ENCODE data around the gene ATP13A3.
A peak's percentile ranks its signal among the peaks of the same experiment; 100 is the strongest.

The ATP13A3 gene

GRCh38 chr3:194390835-194391234, 96.0 kb downstream of the ATP13A3 start:
- no peak for DNase-seq

GRCh38 chr3:194389269-194389668, 97.5 kb downstream of the ATP13A3 start:
- DNase-seq: no peak

- DNase-seq: no peak
Measured at GRCh38 chr3:194387926-194388418, 98.8 kb downstream of the ATP13A3 start.

GRCh38 chr3:194387276-194387675, 99.5 kb downstream of the ATP13A3 start:
- DNase-seq: no peak

- peak; percentile 64 for DNase-seq
Measured at GRCh38 chr3:194386648-194387047, 100.2 kb downstream of the ATP13A3 start.

GRCh38 chr3:194386066-194386465, 100.7 kb downstream of the ATP13A3 start:
- DNase-seq: no peak

GRCh38 chr3:194384569-194385001, 102.2 kb downstream of the ATP13A3 start:
- no peak for DNase-seq

- DNase-seq: no peak
Measured at GRCh38 chr3:194384156-194384555, 102.6 kb downstream of the ATP13A3 start.

- no peak for DNase-seq
Measured at GRCh38 chr3:194383276-194383940, 103.4 kb downstream of the ATP13A3 start.

- no peak for DNase-seq
Measured at GRCh38 chr3:194382892-194383223, 103.9 kb downstream of the ATP13A3 start.

GRCh38 chr3:194382196-194382891, 104.5 kb downstream of the ATP13A3 start:
- DNase-seq: no peak

GRCh38 chr3:194381460-194381875, 105.3 kb downstream of the ATP13A3 start:
- DNase-seq: no peak

GRCh38 chr3:194380326-194380725, 106.5 kb downstream of the ATP13A3 start:
- DNase-seq: no peak

GRCh38 chr3:194379651-194380050, 107.2 kb downstream of the ATP13A3 start:
- DNase-seq: no peak

GRCh38 chr3:194379231-194379630, 107.6 kb downstream of the ATP13A3 start:
- DNase-seq: no peak

- DNase-seq: no peak
Measured at GRCh38 chr3:194377708-194378107, 109.1 kb downstream of the ATP13A3 start.

GRCh38 chr3:194376241-194376560, 110.6 kb downstream of the ATP13A3 start:
- DNase-seq: no peak

GRCh38 chr3:194375473-194376240, 111.1 kb downstream of the ATP13A3 start:
- peak; percentile 60 for DNase-seq

- no peak for DNase-seq
Measured at GRCh38 chr3:194374935-194375334, 111.9 kb downstream of the ATP13A3 start.

- DNase-seq: no peak
Measured at GRCh38 chr3:194373899-194374298, 112.9 kb downstream of the ATP13A3 start.

GRCh38 chr3:194373028-194373427, 113.8 kb downstream of the ATP13A3 start:
- DNase-seq: no peak

GRCh38 chr3:194370753-194371152, 116.0 kb downstream of the ATP13A3 start:
- no peak for DNase-seq

- DNase-seq: no peak
Measured at GRCh38 chr3:194369522-194370279, 117.1 kb downstream of the ATP13A3 start, which contains the start of gene LRRC15. LRRC15 (minus strand) TSS chr3:194369743; CDS start chr3:194361043, 8,700 bp downstream.
